ENCODE results near the gene INAVA.

INAVA gene

GRCh38 chr1:200875416-200875815 is 19.3 kb upstream of the INAVA start:
- no peak overlapping the region for H3K9ac ChIP-seq (ENCODE audit: low read depth, low read length)
- no peak overlapping the region for H3K4me3 ChIP-seq (ENCODE audit: low read depth in 1 of 2, low read length in 2 of 2)
- TF ChIP-seq EZH2 (IDR thresholded peaks at IDR 0.05; ENCODE audit: borderline replicate concordance, low read depth, low read length, severe bottlenecking): no peak
- H4K20me1 ChIP-seq (ENCODE audit: insufficient read depth, low read length): no peaks in the 10 kb centered on the region
- ATAC-seq (ENCODE audit: insufficient read depth, low read depth): no peak
- H3K4me2 ChIP-seq (ENCODE audit: insufficient read depth, low read length): no peak overlapping the region
- no peaks in the 10 kb centered on the region for H3K79me2 ChIP-seq (ENCODE audit: insufficient read depth, low read length)
- DNase-seq: no peak
- no peaks in the 10 kb centered on the region for H3K4me1 ChIP-seq (ENCODE audit: insufficient read depth, low read length)
- H3K36me3 ChIP-seq (ENCODE audit: insufficient read depth, low read length): no peaks in the 10 kb centered on the region
- no peaks in the 10 kb centered on the region for H3K9me3 ChIP-seq (ENCODE audit: insufficient read depth, low read length, severe bottlenecking)
- H2AFZ ChIP-seq (ENCODE audit: low read depth, low read length): no peak overlapping the region
- H3K27me3 ChIP-seq (ENCODE audit: insufficient read depth, low read length, poor library complexity): no peaks in the 10 kb centered on the region
- no peak overlapping the region for H3K27ac ChIP-seq (ENCODE audit: low read length)

GRCh38 chr1:200877010-200877409 is 17.7 kb upstream of the INAVA start:
- TF ChIP-seq CTCF (IDR thresholded peaks at IDR 0.05; ENCODE audit: borderline replicate concordance, extremely low read depth, low read length, poor library complexity, severe bottlenecking) (no peak), EZH2 (IDR thresholded peaks at IDR 0.05; ENCODE audit: borderline replicate concordance, low read depth, low read length, severe bottlenecking) (no peak)
- Histone ChIP-seq H3K4me1 (ENCODE audit: insufficient read depth, low read length) (no peaks in the 10 kb centered on the region), H3K27me3 (ENCODE audit: insufficient read depth, low read length, poor library complexity) (no peaks in the 10 kb centered on the region), H4K20me1 (ENCODE audit: insufficient read depth, low read length) (no peaks in the 10 kb centered on the region), H3K27ac (ENCODE audit: low read length) (no peak overlapping the region), H2AFZ (ENCODE audit: low read depth, low read length) (no peak overlapping the region), H3K4me2 (ENCODE audit: insufficient read depth, low read length) (no peak overlapping the region), H3K36me3 (ENCODE audit: insufficient read depth, low read length) (no peaks in the 10 kb centered on the region), H3K79me2 (ENCODE audit: insufficient read depth, low read length) (no peaks in the 10 kb centered on the region), H3K9ac (ENCODE audit: low read depth, low read length) (no peak overlapping the region), H3K4me3 (ENCODE audit: low read depth in 1 of 2, low read length in 2 of 2) (no peak overlapping the region), H3K9me3 (ENCODE audit: insufficient read depth, low read length, severe bottlenecking) (no peaks in the 10 kb centered on the region)
- DNase-seq: no peak
- no peak for ATAC-seq (ENCODE audit: insufficient read depth, low read depth)

- no peaks in the 10 kb centered on the region for H3K9me3 ChIP-seq (ENCODE audit: insufficient read depth, low read length, severe bottlenecking)
- no peak for DNase-seq
- H3K27me3 ChIP-seq (ENCODE audit: insufficient read depth, low read length, poor library complexity): no peaks in the 10 kb centered on the region
- TF ChIP-seq EZH2 (IDR thresholded peaks at IDR 0.05; ENCODE audit: borderline replicate concordance, low read depth, low read length, severe bottlenecking): no peak
- TF ChIP-seq CTCF (IDR thresholded peaks at IDR 0.05; ENCODE audit: borderline replicate concordance, extremely low read depth, low read length, poor library complexity, severe bottlenecking): no peak
- H2AFZ ChIP-seq (ENCODE audit: low read depth, low read length): no peak overlapping the region
- H3K4me3 ChIP-seq (ENCODE audit: low read depth in 1 of 2, low read length in 2 of 2): no peak overlapping the region
- no peaks in the 10 kb centered on the region for H3K4me1 ChIP-seq (ENCODE audit: insufficient read depth, low read length)
- H3K79me2 ChIP-seq (ENCODE audit: insufficient read depth, low read length): no peaks in the 10 kb centered on the region
- no peak overlapping the region for H3K27ac ChIP-seq (ENCODE audit: low read length)
- H4K20me1 ChIP-seq (ENCODE audit: insufficient read depth, low read length): no peaks in the 10 kb centered on the region
- no peak overlapping the region for H3K4me2 ChIP-seq (ENCODE audit: insufficient read depth, low read length)
- no peaks in the 10 kb centered on the region for H3K36me3 ChIP-seq (ENCODE audit: insufficient read depth, low read length)
- peak; percentile 61 for ATAC-seq (ENCODE audit: insufficient read depth, low read depth)
- H3K9ac ChIP-seq (ENCODE audit: low read depth, low read length): no peak overlapping the region
These were observed 16.7 kb upstream of the INAVA start for GRCh38 chr1:200877839-200878551.

- H3K79me2 ChIP-seq (ENCODE audit: insufficient read depth, low read length): no peaks in the 10 kb centered on the region
- TF ChIP-seq CTCF (IDR thresholded peaks at IDR 0.05; ENCODE audit: borderline replicate concordance, extremely low read depth, low read length, poor library complexity, severe bottlenecking) (no peak), EZH2 (IDR thresholded peaks at IDR 0.05; ENCODE audit: borderline replicate concordance, low read depth, low read length, severe bottlenecking) (no peak)
- no peaks in the 10 kb centered on the region for H3K9me3 ChIP-seq (ENCODE audit: insufficient read depth, low read length, severe bottlenecking)
- H3K36me3 ChIP-seq (ENCODE audit: insufficient read depth, low read length): no peaks in the 10 kb centered on the region
- no peak overlapping the region for H3K27ac ChIP-seq (ENCODE audit: low read length)
- no peaks in the 10 kb centered on the region for H3K4me1 ChIP-seq (ENCODE audit: insufficient read depth, low read length)
- no peak for ATAC-seq (ENCODE audit: insufficient read depth, low read depth)
- H3K9ac ChIP-seq (ENCODE audit: low read depth, low read length): no peak overlapping the region
- no peak overlapping the region for H3K4me2 ChIP-seq (ENCODE audit: insufficient read depth, low read length)
- no peak overlapping the region for H3K4me3 ChIP-seq (ENCODE audit: low read depth in 1 of 2, low read length in 2 of 2)
- no peaks in the 10 kb centered on the region for H3K27me3 ChIP-seq (ENCODE audit: insufficient read depth, low read length, poor library complexity)
- no peaks in the 10 kb centered on the region for H4K20me1 ChIP-seq (ENCODE audit: insufficient read depth, low read length)
- no peak overlapping the region for H2AFZ ChIP-seq (ENCODE audit: low read depth, low read length)
- DNase-seq: no peak
These were observed 14.5 kb upstream of the INAVA start for GRCh38 chr1:200880212-200880611.

Measured in DND-41 (cell line).